Smooth muscle cell (in vitro differentiated cells): ENCODE results near the gene MAEA. TPM values are rescaled to one million over a fixed set of nuclear protein-coding genes. Genes with fewer than 3 reads are reported as not detected.

Experiments
- DNase-seq: peaks from one replicate; lab custom pipeline; 2025; ENCODE audit not compliant: unreplicated experiment; lab: John Stamatoyannopoulos, UW
- H2AFZ ChIP-seq: fragments of 200-600 bp; sonication (generic); 2 replicates; pipeline ENCODE4 v1.6.0; 2016; ENCODE audit warnings: antibody characterized with exemption, low read depth, mild to moderate bottlenecking
- H3F3A ChIP-seq: fragments of 200-600 bp; sonication (generic); 2 replicates; pipeline ENCODE4 v1.6.0; 2017; ENCODE audit warnings: antibody characterized with exemption, low read depth
- H3K27ac ChIP-seq: fragments of 200-600 bp; sonication (generic); 2 replicates; pipeline ENCODE4 v1.5.1; 2016; ENCODE audit warnings: low read depth, mild to moderate bottlenecking
- H3K27me3 ChIP-seq: fragments of 200-600 bp; sonication (generic); 2 replicates; pipeline ENCODE4 v1.6.1; 2016; ENCODE audit warnings: low read depth, mild to moderate bottlenecking
- H3K36me3 ChIP-seq: fragments of 200-600 bp; sonication (generic); 2 replicates; pipeline ENCODE4 v1.5.1; 2016; ENCODE audit warnings: low read depth
- H3K4me1 ChIP-seq: fragments of 200-600 bp; sonication (generic); 2 replicates; pipeline ENCODE4 v1.5.1; 2016; ENCODE audit warnings: low read depth
- H3K4me2 ChIP-seq: fragments of 200-600 bp; sonication (generic); 2 replicates; pipeline ENCODE4 v1.6.0; 2016; ENCODE audit warnings: mild to moderate bottlenecking
- H3K4me3 ChIP-seq: fragments of 200-600 bp; sonication (generic); 2 replicates; pipeline ENCODE4 v1.5.1; 2016; ENCODE audit warnings: mild to moderate bottlenecking
- H3K79me2 ChIP-seq: fragments of 200-600 bp; sonication (generic); 2 replicates; pipeline ENCODE4 v1.6.0; 2016; ENCODE audit warnings: low read depth, mild to moderate bottlenecking
- H3K9ac ChIP-seq: fragments of 200-600 bp; sonication (generic); 2 replicates; pipeline ENCODE4 v1.6.0; 2016; ENCODE audit warnings: low read depth
- H3K9me3 ChIP-seq: fragments of 200-600 bp; sonication (generic); replicated peaks from 2 replicates; pipeline ENCODE4 v1.5.1; 2016; ENCODE audit warnings: low read depth
- H4K20me1 ChIP-seq: fragments of 200-600 bp; sonication (generic); 2 replicates; pipeline ENCODE4 v1.6.0; 2016; ENCODE audit warnings: low read depth
- CTCF ChIP-seq: fragments of 200-600 bp; sonication (generic); IDR thresholded peaks from 2 replicates; pipeline ENCODE4 v1.5.1; 2017; ENCODE audit warnings: borderline replicate concordance, mild to moderate bottlenecking, antibody characterized with exemption; ENCODE audit not compliant: insufficient read depth, poor library complexity, severe bottlenecking
- WGBS: methylation state at CpG from one replicate; pipeline ENCODE4 v1.1.7; 2016; ENCODE audit warnings: low lambda C conversion rate; 5-methylcytosine and 5-hydroxymethylcytosine counted together
- polyA plus RNA-seq: library from polyadenylated mRNA; unstranded; fragments of >200 nt; fragmentation: Nextera tagmentation; extraction: Ambion mirVana; gene quantifications from 2 replicates; pipeline ENCODE4 v1.2.1, GENCODE V29; 2016
- total RNA-seq: library from RNA; depleted of rRNA; stranded (reverse); fragments of >200 nt; gene quantifications from 2 replicates; pipeline ENCODE4 v1.2.3, GENCODE V29; 2014

MAEA gene
- total and polyA plus RNA-seq, 2 experiments from 2014 or later = 48.0 to 48.2 TPM

GRCh38 chr4:1305781-1306455 is 16.2 kb downstream of the MAEA start:
- Histone ChIP-seq H3K27me3 (no peaks in the 10 kb centered on the region), H3K9me3 (no peaks in the 10 kb centered on the region), H3K4me3 (no peak overlapping the region), H4K20me1 (peaks cover 98% of the 10 kb centered on the region), H3K9ac (no peak overlapping the region), H3K4me2 (no peak overlapping the region), H3F3A (peaks cover 31% of the 10 kb centered on the region), H3K36me3 (no peaks in the 10 kb centered on the region), H3K79me2 (peaks cover 93% of the 10 kb centered on the region), H3K27ac (no peak overlapping the region), H2AFZ (no peak overlapping the region), H3K4me1 (peaks cover 16% of the 10 kb centered on the region)
- TF ChIP-seq CTCF = no peak
- 87% methylated on average over 17 of the region's 17 CpGs for WGBS
- no peak for DNase-seq

GRCh38 chr4:1307951-1308735 is 18.5 kb downstream of the MAEA start:
- no peak for TF ChIP-seq CTCF
- peaks cover 94% of the 10 kb centered on the region for H3K79me2 ChIP-seq
- WGBS = 99% methylated on average over 34 of the region's 34 CpGs
- no peaks in the 10 kb centered on the region for H3K27me3 ChIP-seq
- H2AFZ ChIP-seq = no peak overlapping the region
- peak overlapping the region; percentile 86 for H3K27ac ChIP-seq
- no peak for DNase-seq
- peaks cover 17% of the 10 kb centered on the region for H3F3A ChIP-seq
- H3K9me3 ChIP-seq = no peaks in the 10 kb centered on the region
- H3K4me1 ChIP-seq = peaks cover 13% of the 10 kb centered on the region
- no peak overlapping the region for H3K4me3 ChIP-seq
- no peak overlapping the region for H3K9ac ChIP-seq
- peaks cover 99% of the 10 kb centered on the region for H4K20me1 ChIP-seq
- peak overlapping the region; percentile 86 for H3K4me2 ChIP-seq
- H3K36me3 ChIP-seq = no peaks in the 10 kb centered on the region

- peak; percentile 82 for DNase-seq
- Histone ChIP-seq H3K9me3 (no peaks in the 10 kb centered on the region), H3K4me3 (peak overlapping the region; percentile 48), H3K27me3 (no peaks in the 10 kb centered on the region), H3F3A (peaks cover 17% of the 10 kb centered on the region), H2AFZ (no peak overlapping the region), H3K79me2 (peaks cover 90% of the 10 kb centered on the region), H3K27ac (peak overlapping the region; percentile 86), H4K20me1 (peaks cover 94% of the 10 kb centered on the region), H3K36me3 (no peaks in the 10 kb centered on the region), H3K9ac (peak overlapping the region; percentile 65), H3K4me1 (peaks cover 13% of the 10 kb centered on the region), H3K4me2 (peak overlapping the region; percentile 86)
- WGBS = 17% methylated on average over 31 of the region's 36 CpGs
- no peak for TF ChIP-seq CTCF
Measured at GRCh38 chr4:1309261-1310010, 19.7 kb downstream of the MAEA start.
